SIG-M5 (cell line): ENCODE measurements around the gene CATSPERD.

Experiments used
- DNase-seq: peaks from one replicate; lab custom pipeline; 2025; lab: John Stamatoyannopoulos, UW

CATSPERD gene

DNA sequence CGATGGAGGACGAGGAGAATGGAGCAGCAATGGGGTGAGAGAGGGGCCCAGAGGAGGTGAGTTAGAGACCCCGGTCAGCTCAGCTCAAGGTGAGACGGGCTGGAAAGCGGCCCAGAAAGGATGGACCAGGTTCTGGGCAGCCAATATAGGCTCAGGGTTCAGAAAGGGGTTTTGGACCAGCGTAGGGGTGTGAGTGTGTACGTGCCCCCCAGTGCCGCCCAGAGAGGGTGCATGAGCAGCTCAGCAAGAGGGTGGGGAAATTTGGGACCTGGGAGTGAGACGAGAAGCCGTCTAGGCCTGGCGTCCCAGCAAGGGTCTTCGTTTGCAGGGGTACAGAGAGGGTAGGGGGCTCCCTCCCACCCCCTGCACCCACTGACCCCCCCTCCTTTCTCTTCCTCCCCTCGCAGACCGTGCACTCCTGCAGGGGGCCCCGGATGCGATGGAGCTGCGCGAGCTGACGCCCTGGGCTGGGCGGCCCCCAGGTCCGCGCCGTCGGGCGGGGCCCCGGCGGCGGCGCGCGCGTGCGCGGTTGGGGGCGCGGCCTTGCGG, 107.0 kb downstream of the CATSPERD start:
- no peak for DNase-seq

GRCh38 chr19:5827891-5828660, 107.6 kb downstream of the CATSPERD start:
- peak; percentile 58 for DNase-seq
